Measurements from ENCODE around the gene HTT-AS. TPM values are rescaled to one million over a fixed set of nuclear protein-coding genes. Genes with fewer than 3 reads are reported as not detected.

HTT-AS gene
- total and polyA plus RNA-seq, 8 donors, result not detected

DNA sequence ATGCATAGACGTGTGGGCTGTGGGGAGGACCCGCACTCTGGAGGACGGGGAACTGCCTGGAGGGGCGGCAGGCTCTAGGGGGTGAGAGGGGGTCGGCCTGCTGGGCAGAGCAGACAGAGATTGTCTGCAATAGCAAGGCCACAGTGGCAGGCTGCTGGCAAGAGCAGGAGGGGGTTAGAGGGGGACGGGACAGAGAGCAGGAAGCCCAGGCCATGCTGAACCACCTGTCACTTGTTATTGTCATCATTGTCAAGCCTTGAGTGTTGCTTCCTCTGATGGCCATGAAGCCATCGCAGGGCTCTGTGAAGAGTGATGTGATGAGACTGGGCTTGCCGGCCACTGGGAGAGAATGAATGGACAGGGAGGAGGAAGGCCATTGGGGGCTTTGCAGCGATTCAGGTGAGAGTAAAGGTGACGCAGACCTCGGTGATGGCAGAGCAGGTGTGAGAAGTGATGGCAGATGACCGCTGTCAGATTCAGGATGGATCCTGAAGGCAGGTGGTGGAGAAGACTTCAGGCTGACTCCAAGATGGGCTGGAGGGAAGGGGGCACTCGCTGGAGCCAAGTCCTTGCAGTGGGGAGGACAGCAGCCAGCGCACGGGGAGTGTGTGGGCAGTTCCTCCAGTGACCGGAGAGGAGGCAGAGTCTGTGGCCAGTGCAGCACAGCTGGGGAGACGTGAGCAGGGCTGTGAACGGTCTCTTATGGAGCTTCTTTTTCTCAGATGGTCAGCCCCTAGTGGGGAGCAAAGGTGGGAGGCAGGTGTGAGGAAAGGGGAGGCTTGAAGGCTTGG is 43.6 kb downstream of the HTT-AS start:
- TF ChIP-seq, protein P1, sequence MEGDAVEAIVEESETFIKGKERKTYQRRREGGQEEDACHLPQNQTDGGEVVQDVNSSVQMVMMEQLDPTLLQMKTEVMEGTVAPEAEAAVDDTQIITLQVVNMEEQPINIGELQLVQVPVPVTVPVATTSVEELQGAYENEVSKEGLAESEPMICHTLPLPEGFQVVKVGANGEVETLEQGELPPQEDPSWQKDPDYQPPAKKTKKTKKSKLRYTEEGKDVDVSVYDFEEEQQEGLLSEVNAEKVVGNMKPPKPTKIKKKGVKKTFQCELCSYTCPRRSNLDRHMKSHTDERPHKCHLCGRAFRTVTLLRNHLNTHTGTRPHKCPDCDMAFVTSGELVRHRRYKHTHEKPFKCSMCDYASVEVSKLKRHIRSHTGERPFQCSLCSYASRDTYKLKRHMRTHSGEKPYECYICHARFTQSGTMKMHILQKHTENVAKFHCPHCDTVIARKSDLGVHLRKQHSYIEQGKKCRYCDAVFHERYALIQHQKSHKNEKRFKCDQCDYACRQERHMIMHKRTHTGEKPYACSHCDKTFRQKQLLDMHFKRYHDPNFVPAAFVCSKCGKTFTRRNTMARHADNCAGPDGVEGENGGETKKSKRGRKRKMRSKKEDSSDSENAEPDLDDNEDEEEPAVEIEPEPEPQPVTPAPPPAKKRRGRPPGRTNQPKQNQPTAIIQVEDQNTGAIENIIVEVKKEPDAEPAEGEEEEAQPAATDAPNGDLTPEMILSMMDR (IDR thresholded peaks at IDR 0.05), result no peak
- H3K27me3 ChIP-seq, result no peaks in the 10 kb centered on the region
- ATAC-seq, result peak; percentile 20
- no peaks in the 10 kb centered on the region for H3K36me3 ChIP-seq
- no peak for DNase-seq
- H3K4me1 ChIP-seq, result no peaks in the 10 kb centered on the region
- H3K9me3 ChIP-seq, result no peaks in the 10 kb centered on the region
- intact Hi-C loops (cut with DNase I), result no loop called here
- no peak overlapping the region for H3K4me3 ChIP-seq
- H3K27ac ChIP-seq, result no peak overlapping the region

DNA sequence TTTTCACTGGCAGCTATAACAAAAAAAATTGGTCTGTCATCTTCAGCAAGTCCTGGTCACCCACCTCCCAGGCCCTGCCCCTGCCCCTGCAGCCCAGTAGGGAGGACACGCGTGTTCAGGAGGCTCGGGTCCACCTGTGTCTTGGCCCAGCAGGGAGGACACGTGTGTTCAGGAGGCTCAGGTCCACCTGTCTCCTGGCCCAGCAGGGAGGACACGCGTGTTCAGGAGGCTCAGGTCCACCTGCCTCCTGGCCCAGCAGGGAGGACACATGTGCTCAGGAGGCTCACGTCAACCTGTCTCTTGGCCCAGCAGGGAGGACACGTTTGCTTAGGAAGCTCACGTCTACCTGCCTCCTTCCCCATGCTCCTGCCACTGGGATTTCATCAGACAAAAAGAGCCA is 44.9 kb downstream of the HTT-AS start:
- no peaks in the 10 kb centered on the region for H3K27me3 ChIP-seq
- TF ChIP-seq, protein P1 (IDR thresholded peaks at IDR 0.05), result no peak
- intact Hi-C loops (cut with DNase I), result no loop called here
- DNase-seq (no peak), ATAC-seq (no peak)
- no peaks in the 10 kb centered on the region for H3K4me1 ChIP-seq
- no peak overlapping the region for H3K27ac ChIP-seq
- H3K9me3 ChIP-seq, result no peaks in the 10 kb centered on the region
- H3K36me3 ChIP-seq, result no peaks in the 10 kb centered on the region
- no peak overlapping the region for H3K4me3 ChIP-seq

DNA sequence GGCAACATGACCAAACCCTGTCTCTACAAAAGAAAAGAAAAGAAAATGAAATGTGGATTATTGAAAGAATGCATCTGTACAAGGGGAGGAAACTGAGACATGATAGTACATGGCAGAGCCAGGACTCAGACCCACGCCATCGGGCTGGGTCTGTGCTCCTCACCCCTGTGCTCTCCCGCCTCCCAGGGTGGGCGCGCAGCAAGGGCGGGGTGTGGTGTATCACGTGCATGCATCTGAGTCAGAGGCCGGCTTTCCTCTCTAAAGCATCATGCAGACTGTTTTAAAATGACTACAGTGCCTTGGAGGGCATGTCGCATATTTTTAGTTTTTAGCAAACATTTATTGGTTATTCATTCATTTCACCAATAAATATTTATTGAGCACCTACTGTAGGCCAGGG is 47.8 kb downstream of the HTT-AS start:
- Histone ChIP-seq H3K4me1 (no peaks in the 10 kb centered on the region), H3K36me3 (no peaks in the 10 kb centered on the region), H3K27me3 (no peaks in the 10 kb centered on the region), H3K27ac (no peak overlapping the region), H3K4me3 (no peak overlapping the region), H3K9me3 (peaks cover 0 to 4% of the 10 kb centered on the region in 2 donors)
- TF ChIP-seq, protein P1 (IDR thresholded peaks at IDR 0.05), result no peak
- no peak for ATAC-seq
- intact Hi-C loops (cut with DNase I), result no loop called here
- no peak for DNase-seq

DNA sequence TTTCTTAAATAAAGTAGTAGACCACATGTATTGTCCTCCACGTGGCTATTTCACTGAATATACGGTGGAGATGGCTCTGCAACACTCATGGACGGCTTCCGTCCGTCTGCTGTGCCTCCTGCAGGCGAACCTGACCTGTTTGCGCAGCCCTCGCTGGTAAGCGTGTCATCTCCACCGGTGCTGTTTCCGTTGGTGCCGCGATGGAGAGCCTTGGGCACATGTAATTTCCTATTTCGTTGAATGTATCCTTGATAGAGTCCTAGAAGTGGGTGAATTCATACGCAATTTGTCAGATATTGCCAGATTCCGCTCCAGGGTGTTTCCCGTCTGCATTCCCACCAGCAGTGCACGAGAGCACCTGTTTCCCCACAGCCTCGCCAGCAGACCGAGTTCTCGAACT is 48.5 kb downstream of the HTT-AS start:
- H3K9me3 ChIP-seq, result peaks cover 0 to 4% of the 10 kb centered on the region in 2 donors
- H3K27me3 ChIP-seq, result no peaks in the 10 kb centered on the region
- H3K4me3 ChIP-seq, result no peak overlapping the region
- intact Hi-C loops (cut with DNase I), result no loop called here
- TF ChIP-seq, protein P1 (IDR thresholded peaks at IDR 0.05), result no peak
- no peak overlapping the region for H3K27ac ChIP-seq
- ATAC-seq, result no peak
- H3K36me3 ChIP-seq, result no peaks in the 10 kb centered on the region
- H3K4me1 ChIP-seq, result no peaks in the 10 kb centered on the region
- DNase-seq, result no peak

DNA sequence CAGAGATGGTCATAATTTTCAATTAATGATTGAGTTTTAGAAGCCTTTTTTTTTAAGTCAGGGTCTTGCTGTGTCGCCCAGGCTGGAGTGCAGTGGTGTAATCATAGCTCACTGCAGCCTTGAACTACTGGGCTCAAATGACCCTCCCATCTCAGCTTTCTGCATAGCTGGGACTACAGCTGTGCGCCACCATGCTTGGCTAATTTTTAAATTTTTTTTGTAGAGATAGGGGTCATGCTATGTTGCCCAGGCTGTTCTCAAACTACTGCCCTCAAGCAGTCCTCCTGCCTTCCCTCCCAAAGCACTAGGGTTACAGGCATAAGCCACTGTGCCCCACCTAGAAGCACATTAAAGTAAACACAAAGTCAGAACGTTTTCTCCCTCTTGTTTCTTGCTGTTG is 51.7 kb downstream of the HTT-AS start:
- ATAC-seq, result no peak

More for the DNA sequence above, 51.7 kb downstream of the HTT-AS start:
- no peaks in the 10 kb centered on the region for H3K4me1 ChIP-seq
- intact Hi-C loops (cut with DNase I), result no loop called here
- TF ChIP-seq, protein P1 (IDR thresholded peaks at IDR 0.05), result no peak
- no peaks in the 10 kb centered on the region for H3K27me3 ChIP-seq
- no peak overlapping the region for H3K4me3 ChIP-seq
- H3K9me3 ChIP-seq, result peaks cover 0 to 4% of the 10 kb centered on the region in 2 donors
- H3K36me3 ChIP-seq, result no peaks in the 10 kb centered on the region
- DNase-seq, result no peak
- H3K27ac ChIP-seq, result no peak overlapping the region
